ENCODE data around the gene STAT3. TPM values are rescaled to one million over a fixed set of nuclear protein-coding genes. Genes with fewer than 3 reads are reported as not detected.
A peak's percentile ranks its signal among the peaks of the same experiment; 100 is the strongest.
"Not testable (repeated sequence)": the region's sequence is repeated elsewhere in the genome, so short reads cannot be mapped to it uniquely, and the experiment has no call there.

The STAT3 gene
- total RNA-seq, 1 donor: 137 TPM

DNA sequence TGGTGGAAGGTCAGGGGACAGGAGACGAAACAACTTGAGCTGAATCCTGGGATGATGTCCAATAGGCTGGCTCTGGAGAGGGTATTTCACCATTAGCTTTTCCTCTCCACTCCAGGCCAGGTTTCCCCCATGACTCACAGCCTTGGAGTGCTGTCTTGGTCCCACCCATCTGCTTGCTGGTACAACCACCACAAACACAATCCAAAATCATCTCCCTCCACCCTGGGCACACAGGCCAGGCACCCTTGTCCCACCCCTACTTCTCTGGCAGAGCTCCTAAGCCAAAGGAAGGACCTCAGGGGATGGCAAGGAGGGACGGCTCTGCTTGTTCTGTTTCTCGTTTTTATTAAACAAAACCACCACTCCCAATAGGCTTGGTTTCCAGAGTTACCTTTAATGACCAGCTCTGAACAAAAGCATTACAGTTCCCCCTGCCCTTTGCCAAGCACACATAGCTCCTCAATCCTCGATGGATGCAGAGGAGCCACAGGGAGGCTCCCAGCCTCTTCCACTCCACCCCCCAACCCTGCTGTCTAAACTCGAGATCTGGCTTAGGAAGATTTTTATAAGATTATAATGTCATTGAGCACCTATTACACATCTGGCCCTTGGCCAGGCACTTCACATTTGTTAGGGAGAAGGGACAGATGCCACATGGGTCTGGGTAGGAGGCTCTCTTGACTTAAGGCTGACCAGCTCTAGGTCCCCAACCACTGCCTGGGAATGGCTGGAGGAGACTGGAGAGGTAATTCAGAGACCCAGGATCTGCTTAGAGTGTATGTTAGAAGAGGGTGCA is 21.5 kb upstream of the STAT3 start:
- no peak for DNase-seq (ENCODE audit: low read depth in 2 of 3, low spot score in 2 of 3)

GRCh38 chr17:42408061-42408460 is 19.8 kb upstream of the STAT3 start:
- no peak for DNase-seq (ENCODE audit: low read depth in 2 of 3, low spot score in 2 of 3)

DNA sequence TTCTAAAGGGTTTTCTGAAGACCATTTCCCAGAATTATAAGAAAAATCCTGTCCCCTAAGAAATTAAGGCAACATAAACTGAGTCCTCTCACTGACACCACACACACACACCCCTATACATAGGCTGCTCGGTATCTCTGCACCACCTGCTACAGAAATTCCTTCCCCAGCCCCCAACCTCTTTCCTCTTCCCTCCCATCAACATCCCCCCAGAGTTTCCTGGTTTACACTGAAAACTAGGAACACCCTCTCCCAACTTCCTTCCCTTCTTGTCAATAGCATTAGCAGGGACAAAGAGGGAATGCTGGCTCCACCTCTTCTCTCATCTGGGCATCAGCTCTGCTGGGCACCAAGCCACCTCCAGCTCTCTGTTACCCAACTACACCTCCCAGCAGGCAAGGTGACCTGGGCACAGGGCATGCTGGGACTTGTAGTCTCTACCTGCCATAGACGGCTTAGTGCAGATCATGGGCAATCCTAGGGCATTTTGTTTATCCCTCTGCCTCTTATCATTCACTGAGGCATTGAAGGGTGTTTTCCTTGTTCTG is 19.1 kb upstream of the STAT3 start:
- peak in 2 of 3 donors; percentile 45 to 65 for DNase-seq (ENCODE audit: low read depth in 2 of 3, low spot score in 2 of 3)

GRCh38 chr17:42406615-42407288 is 18.5 kb upstream of the STAT3 start:
- DNase-seq (ENCODE audit: low read depth in 2 of 3, low spot score in 2 of 3): no peak

DNA sequence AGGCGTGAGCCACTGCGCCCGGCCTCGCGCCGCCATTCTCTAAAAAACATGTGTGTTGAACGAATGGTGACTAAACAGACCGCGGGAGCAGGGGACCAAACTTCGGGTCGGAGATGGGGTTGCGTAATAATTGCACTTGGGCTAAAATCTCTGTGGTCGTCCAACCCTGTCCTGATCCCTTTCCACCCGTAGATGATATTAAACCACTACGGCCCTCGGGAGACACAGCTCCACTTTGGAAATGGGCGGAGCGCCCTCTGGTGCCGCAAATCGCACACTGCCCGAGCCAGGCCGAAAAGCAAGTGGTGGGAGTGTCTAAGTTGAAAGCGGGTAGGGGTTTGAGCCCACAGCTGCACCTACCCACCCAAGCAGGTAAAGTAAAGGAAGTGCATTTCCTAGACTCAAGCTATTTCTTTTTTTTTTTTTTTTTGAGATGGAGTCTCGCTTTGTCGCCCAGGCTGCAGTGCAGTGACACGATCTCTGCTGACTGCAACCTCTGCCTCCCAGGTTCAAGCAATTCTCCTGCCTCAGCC is 17.8 kb upstream of the STAT3 start:
- peak; percentile 61 to 81 (median 75) for DNase-seq (ENCODE audit: low read depth in 2 of 3, low spot score in 2 of 3)

- no peak for DNase-seq (ENCODE audit: low read depth in 2 of 3, low spot score in 2 of 3)
These were observed 16.8 kb upstream of the STAT3 start for GRCh38 chr17:42405076-42405475.

DNA sequence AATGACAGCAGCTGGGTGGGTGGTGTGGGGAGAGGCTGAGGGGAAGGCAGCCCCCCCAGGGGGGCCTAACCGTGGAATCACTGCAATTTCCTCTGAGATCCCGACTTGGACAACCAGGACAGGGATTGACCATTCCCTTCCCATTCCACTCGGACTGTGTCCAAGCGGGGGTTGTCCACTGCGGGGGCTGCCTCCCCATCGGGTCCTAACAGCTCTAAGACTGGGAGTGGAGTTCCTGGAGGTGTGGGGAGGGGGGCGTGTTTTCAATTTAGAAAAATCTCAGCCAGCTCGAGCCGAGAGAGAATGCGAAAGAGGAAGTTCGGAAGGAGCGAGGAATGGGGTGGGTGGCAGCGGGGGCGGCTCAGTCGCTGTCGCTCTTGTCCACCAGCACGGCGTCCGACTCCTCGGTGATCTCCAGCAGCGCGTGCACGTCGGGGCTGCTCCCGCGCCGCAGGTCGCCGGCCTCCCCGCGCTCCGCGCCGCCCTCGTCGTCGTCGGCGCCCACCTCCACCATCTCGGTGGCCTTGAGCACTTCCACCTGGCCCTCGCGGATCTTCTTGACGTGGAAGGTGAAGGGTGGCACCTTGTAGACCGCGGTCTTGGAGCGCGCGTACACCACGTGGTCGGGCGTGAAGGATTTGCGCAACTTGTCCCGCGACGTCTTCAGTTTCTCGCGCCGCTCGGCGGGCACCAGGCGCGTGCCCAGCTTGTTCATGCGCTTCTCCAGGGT is 16.2 kb upstream of the STAT3 start:
- no peak for DNase-seq (ENCODE audit: low read depth in 2 of 3, low spot score in 2 of 3)

GRCh38 chr17:42403150-42403549 is 14.9 kb upstream of the STAT3 start:
- peak in 2 of 3 donors; percentile 51 to 68 for DNase-seq (ENCODE audit: low read depth in 2 of 3, low spot score in 2 of 3)

GRCh38 chr17:42402117-42402516 is 13.9 kb upstream of the STAT3 start:
- DNase-seq (ENCODE audit: low read depth in 2 of 3, low spot score in 2 of 3): no peak

GRCh38 chr17:42400844-42401375 is 12.7 kb upstream of the STAT3 start:
- DNase-seq (ENCODE audit: low read depth in 2 of 3, low spot score in 2 of 3): not testable (repeated sequence)

- DNase-seq (ENCODE audit: low read depth in 2 of 3, low spot score in 2 of 3): no peak
These were observed 12.0 kb upstream of the STAT3 start for GRCh38 chr17:42399948-42400843.

GRCh38 chr17:42399121-42399520 is 10.9 kb upstream of the STAT3 start:
- no peak for DNase-seq (ENCODE audit: low read depth in 2 of 3, low spot score in 2 of 3)

DNA sequence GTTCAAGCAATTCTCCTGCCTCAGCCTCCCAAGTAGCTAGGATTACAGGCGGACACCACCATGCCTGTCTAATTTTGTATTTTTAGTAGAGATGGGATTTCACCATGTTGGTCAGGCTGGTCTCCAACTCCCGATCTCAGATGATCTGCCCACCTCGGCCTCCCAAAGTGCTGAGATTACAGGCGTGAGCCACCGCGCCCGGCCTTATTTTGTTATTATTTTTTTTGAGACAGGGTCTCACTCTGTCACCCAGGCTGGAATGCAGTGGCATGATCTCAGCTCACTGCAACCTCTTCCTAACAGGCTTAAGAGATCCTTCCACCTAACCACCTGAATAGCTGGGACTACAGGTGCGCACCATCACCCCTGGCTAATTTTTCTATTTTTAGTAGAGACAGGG is 7.4 kb upstream of the STAT3 start:
- not testable (repeated sequence) for DNase-seq (ENCODE audit: low read depth in 2 of 3, low spot score in 2 of 3)

GRCh38 chr17:42394838-42395237 is 6.6 kb upstream of the STAT3 start:
- DNase-seq (ENCODE audit: low read depth in 2 of 3, low spot score in 2 of 3): no peak

- no peak for DNase-seq (ENCODE audit: low read depth in 2 of 3, low spot score in 2 of 3)
These were observed 4.6 kb upstream of the STAT3 start for GRCh38 chr17:42392692-42393415.

GRCh38 chr17:42391439-42391838 is 3.2 kb upstream of the STAT3 start:
- DNase-seq (ENCODE audit: low read depth in 2 of 3, low spot score in 2 of 3): not testable (repeated sequence)

GRCh38 chr17:42389899-42390298 is 1.7 kb upstream of the STAT3 start:
- DNase-seq (ENCODE audit: low read depth in 2 of 3, low spot score in 2 of 3): no peak

DNA sequence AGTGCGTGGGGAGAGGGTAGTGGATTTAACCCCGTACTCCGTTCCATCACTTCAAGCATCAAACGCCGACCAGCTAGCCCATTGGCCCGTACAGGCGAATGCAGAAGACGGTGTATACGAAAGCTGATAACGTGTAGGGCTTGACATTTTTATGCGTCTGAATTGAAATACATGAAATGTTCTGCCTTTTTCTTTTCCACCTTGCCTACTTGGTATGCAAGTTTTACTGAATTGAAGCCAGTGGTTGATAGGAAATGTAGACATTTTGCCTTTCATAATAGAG is 834 bp upstream of the STAT3 start:
- DNase-seq (ENCODE audit: low read depth in 2 of 3, low spot score in 2 of 3): no peak

- no peak for DNase-seq (ENCODE audit: low read depth in 2 of 3, low spot score in 2 of 3)
These were observed 421 bp downstream of the STAT3 start for GRCh38 chr17:42387661-42388380.

Data from hematopoietic multipotent progenitor cell (in vitro differentiated cells).